Fibroblast of skin of right quadriceps (primary cell): ENCODE results near the gene TMEM178A.
"Not testable (repeated sequence)": the region's sequence is repeated elsewhere in the genome, so short reads cannot be mapped to it uniquely, and the experiment has no call there.

Experiments used
- DNase-seq: peaks from one replicate; pipeline ENCODE4 v3.0.0-alpha.2; 2013

TMEM178A gene

DNA sequence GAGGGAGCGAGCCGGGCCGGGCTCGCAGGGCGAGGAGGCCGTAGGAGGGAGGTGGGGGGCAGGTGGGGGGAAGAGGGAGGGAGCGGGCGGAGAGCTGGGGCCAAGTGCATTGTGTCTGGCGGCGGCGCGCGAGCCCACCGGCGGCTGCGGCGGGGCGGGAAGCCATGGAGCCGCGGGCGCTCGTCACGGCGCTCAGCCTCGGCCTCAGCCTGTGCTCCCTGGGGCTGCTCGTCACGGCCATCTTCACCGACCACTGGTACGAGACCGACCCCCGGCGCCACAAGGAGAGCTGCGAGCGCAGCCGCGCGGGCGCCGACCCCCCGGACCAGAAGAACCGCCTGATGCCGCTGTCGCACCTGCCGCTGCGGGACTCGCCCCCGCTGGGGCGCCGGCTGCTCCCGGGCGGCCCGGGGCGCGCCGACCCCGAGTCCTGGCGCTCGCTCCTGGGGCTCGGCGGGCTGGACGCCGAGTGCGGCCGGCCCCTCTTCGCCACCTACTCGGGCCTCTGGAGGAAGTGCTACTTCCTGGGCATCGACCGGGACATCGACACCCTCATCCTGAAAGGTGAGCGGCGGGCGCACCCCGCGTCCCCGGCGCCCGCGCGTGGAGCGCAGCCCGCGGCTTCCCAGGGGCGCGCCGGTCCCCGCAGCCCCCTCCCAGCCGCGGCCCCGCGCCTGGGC is at the start of gene TMEM178A:
TMEM178A (plus strand) TSS at position 107 of the 680 bp plus-strand sequence; CDS start at position 165, 58 bp downstream.
- no peak for DNase-seq

DNA sequence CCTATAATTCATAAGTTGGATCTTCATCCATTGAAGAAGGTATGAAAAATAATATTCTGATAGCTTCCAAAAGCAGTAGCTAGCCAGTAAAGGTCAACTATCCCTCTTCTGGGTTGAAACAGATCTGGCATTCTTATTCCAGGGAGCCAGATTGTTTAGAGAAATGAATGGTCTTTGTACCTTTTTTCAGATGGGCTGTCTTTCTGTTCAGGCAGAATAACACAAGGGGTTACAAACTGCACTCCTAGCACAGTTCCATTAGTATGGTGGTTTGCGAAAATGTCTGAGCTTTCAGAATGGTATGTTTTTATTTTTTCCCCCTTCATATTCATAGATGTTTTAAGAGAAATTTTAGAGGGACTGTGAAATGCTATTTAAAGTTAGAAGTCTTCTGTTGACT is 47.5 kb upstream of the TMEM178A start:
- DNase-seq, result no peak

DNA sequence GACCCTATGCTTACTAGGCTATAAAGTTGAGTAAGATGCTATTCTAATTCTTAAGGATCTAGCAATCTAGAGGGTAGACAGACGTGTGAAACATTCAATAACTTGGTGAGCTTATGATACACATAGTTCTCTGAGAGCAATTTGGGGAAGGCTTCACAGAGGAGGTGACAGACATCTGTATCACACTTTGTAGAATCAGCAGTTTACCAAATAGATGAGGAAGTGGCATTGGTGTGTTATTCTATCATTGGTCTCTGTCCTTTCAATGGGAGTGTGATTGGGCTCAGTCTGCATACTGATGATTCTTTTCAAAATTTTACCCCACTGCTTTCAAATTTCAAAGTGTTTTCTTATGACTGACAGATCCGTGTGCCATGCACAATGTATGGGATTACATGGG is 47.0 kb upstream of the TMEM178A start:
- no peak for DNase-seq

DNA sequence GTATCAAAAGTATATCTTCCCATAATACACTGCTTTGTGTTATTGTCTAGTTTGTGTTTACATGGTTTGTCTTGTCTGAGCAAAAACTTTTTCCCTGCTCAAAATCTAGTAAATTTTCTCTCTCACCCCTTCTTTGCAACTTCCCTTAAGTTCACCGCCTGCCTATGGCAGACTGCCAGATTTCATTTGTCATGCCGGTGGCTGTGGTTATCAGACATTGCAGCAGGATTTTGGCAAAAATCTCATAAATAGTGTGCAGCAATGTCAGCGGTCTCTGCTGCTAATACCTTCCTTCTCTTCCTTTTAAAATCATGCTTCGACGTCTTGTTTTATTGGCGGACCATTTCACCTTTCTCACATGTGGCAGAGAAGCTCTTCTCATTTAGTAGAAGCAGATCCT is 45.6 kb upstream of the TMEM178A start:
- peak; percentile 92 for DNase-seq

DNA sequence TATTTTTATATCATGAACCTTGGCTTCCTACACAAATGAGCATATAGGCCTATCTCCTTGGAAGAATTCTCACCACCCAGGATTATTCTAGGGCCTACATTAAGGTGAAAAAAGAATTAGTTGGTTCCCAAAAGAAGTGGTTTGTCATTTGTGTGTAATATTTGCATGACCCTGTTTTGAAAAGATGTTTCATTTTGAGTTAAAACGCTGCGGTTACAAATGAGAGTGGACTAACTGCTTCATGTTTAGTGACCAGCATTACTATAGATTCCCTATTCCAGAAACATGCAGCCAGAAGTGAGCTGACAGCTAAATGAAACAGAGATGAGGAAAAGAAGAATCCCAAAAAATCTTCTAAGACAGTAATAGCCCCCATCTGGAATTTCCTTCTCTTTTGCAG is 44.1 kb upstream of the TMEM178A start:
- no peak for DNase-seq

DNA sequence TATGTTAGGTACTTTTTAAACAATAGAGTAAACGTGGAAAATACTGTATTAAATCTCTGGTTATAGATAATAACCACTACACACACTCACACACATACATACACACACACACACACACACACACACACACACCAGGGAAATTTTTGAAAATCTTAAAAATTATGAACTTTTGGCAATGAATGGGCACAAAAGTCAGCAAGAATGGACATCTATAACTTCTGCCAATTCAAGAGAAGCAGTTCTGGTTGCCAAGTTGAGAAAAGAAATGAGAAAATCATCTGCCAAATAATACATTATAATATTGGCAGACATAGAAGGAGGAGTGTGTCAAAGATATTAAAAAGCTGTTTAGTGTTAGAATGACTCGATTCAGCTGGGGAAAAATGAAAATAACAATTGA is 42.9 kb upstream of the TMEM178A start:
- DNase-seq, result no peak

DNA sequence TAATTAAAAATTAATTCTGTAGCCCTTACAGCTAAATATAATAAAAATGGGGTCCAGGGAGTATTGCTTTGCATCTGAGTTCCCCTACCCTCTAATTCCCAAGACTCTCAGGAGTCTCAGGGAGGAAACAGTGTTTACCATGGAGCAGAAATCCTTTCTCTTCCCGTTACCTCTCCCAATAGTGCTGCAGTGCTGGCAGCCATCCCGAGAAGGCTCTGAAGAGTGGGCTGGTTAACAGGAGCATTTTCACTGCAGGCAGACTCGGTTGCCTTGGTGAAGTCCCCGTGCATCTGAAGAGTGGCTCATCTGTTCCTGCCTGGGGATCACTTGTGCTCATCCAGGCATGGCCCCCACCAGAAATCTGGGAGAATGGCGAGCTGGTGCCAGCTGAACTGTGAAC is 41.8 kb upstream of the TMEM178A start:
- no peak for DNase-seq

DNA sequence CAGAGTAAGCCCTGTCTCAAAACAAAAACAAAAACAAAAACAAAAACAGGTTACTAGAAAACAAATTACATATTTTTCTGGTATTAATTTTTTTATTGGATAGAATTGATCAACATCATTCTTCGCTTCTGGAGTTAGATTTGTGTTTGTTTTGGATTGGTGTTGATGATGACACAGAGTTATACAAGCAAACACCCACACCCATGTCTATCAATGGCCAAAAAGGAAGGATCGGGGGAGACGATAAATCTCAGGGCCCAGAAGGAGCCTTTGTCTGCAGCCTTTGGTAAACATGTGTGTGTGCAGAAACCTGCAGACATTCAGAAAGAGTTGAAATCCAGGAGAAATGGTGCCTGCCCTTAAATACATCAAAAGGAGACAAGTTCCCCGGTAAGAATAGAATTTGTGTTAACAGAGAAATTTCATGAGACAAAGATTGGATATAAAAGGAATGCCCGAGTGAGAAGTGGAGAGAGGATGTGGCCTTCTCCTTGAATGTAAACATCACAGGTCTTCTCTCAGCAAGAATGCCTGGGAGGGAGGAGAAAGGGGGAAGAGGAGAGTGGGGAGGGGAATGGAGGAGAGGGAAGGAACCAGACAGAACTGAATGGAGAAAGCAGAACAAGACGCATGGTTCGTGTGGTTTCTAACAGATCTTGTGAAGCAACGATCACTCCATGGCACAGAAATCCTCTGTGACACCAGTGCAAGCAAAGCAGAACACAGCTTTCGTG is 40.4 kb upstream of the TMEM178A start:
- DNase-seq, result peak; percentile 17

DNA sequence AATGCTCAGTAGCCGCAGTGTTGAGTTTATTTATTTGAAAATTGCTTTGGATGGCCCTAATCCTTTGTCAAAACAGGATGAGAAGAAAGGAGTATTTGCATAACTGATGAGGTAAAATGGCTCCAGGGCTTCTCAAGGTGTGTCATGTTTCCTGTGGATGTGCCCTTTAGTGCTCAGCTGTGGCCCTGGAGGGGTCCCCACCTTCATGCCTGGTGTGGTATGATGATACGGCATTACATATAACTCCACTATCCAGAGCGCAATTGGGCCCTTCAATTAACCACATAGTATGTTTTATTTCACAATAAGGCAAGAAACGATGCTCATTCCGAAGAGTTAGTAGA is 39.8 kb upstream of the TMEM178A start:
- DNase-seq, result no peak

DNA sequence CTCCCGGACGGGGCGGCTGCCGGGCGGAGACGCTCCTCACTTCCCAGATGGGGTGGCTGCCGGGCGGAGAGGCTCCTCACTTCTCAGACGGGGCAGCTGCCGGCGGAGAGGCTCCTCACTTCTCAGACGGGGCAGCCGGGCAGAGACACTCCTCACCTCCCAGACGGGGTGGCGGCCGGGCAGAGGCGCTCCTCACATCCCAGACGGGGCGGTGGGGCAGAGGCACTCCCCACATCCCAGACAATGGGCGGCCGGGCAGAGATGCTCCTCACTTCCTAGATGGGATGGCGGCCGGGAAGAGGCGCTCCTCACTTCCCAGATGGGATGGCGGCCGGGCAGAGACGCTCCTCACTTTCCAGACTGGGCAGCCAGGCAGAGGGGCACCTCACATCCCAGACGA is 37.4 kb upstream of the TMEM178A start:
- DNase-seq, result not testable (repeated sequence)

DNA sequence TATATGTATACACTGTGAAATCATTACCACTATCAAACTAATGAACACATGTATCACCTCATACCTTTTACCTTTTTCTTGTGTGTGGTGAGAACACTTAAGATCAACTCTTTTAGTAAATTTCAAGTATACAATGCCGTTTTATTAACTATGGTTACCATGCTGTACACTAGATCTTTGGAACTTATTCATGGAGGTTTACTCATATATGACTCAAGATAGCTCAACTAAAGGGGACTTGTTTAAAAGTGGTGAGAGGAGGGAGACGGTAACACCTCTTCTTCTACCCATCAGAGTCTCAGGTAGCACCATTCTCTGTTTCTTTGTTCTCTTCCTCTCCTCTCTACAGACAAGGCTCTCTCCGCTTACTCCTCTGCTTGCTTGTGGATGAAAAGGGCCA is 36.1 kb upstream of the TMEM178A start:
- DNase-seq, result no peak

DNA sequence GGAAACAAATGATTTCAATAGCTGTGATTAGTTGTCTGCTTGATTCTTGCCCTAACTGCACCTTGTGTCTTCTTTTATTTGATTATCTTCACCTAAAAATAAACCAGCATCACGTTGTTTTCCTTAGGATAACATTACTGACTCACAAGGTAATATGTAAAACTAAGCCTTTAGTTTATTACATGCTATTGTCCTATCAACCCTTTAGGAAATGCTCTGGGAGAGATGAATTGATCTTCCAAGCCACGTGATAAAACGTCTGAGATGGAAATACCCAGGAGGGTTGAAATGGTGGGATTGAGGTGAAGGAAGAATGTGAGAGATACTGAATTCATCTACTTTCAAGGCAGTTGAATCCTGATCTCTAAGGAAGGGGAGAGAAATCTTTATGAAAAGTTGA is 34.5 kb upstream of the TMEM178A start:
- DNase-seq, result no peak

DNA sequence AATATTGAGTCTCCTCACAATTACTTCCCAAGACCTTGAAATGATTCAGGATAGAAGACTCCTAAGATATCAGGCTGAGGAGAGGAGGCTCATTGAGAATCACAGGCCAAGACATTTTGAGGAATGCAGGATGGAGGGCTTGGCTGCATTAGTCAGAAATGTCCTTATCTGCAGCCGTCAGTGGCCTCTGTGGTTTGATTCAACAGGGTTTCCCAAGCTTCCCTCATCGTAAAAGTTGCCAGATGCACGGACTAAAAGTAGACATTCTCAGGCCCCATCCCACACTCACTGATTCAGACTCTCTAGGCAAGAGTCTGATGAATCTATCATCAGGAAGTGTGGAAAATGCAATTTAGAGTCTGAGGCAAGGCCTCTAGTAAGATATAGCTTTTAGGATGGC is 34.0 kb upstream of the TMEM178A start:
- peak; percentile 97 for DNase-seq

DNA sequence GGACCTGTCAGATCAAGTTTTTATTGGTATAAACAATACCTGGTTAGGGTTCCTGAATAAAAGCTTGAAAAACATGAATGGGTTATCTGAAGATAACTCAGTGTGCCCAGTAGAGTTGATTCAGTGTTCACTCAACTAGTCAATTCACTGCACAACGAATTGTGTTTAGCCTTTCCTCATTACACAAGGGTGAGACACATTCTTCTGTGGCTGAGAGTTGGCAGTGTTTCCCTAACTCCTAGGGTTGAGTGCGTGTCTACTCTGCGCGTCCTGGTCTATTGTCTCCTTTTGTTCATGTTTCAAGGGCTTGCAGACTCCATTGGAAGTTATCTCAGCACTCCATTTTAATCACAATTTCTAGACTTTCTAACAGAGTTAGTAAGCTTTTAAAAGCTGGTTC is 32.8 kb upstream of the TMEM178A start:
- DNase-seq, result peak; percentile 62

DNA sequence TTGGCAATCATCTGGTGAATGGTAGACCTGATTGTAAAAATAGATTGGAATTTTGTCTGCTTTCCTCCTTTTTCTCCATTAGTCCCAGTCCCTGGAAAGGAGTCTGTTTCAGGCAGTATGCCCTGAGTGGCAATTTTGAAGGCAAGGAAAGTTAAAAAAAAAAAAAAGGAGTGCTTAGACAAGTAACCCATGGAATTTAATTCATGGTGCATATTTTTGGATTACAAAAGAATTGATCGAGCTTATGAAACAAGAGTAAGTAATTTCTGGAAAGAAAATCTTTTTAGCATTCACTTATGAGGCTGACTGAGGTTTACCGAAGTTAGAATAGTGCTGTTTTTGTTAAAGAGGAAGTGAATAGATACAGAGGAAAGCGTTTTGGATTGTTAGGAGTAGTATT is 29.4 kb upstream of the TMEM178A start:
- no peak for DNase-seq

DNA sequence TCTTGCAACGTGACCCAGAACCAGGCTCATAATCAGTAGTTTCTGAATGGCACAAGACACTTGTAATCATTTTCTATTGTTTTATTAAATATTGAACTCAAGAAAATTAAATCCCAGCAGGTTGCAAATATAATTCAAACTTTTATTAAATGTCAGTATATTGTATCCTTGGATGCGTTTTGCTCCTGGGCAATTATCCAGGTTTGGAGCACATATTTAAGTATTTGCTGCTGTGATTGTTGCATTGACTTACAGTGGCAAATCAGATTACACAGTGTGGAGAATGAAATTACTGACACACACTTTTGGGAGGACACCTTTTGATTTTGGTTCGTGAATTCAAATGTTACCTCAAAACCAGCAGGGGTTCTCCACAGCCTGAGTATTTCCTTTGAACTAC is 27.1 kb upstream of the TMEM178A start:
- DNase-seq, result no peak

DNA sequence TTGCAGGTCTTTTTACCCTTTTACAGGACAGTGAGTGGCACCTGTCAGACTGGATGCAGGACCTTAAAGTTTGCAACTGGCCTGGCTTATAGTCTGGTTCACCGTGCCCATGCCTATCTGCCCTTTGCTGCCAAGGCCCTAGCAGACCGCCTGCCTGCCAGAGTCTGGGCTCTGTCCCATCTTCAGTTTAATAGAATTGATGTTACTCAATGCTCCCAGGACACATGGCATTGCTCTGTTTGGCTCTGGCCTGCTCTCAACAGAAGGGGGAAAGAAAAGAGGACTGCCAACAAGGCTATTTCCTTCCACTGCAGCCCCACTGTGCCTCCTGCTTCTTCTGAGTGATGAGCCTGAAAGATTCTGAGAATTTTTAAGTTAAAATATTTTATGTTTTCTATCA is 25.6 kb upstream of the TMEM178A start:
- no peak for DNase-seq

DNA sequence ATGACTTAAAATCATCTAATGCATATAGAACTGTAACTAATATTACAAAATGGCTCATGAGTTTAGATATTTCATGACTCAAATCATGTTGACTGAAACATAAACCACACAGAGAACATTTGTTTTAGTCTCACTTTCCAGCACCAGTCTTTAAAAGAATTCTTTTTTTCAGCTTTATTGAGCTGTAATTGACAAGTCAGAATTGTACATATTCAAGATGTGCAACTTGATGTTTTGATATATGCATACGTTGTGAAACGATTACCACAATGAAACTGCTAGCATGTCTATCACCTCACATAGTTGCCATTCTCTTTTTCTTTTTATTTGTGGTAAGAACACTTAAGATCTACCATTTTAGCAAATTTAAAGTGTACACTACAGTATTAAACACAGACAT is 25.0 kb upstream of the TMEM178A start:
- DNase-seq, result no peak

DNA sequence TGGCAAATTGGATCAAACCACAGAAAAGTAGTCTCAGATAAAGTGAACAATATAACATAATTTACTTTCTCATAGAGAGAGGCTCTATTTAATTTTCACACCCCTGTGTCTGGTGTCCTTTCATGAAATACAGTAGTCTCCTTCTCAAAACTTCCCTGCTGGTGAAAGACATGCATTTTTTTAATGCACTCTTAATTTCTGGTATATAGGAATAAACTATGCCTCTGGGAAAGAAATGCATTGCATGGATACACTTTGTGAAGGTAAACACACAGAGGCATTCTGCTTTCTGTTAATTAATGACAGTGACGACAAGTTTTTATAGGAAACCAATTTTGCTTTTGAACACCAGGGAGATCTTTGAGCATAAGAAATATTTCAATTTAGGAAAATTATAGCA is 24.1 kb upstream of the TMEM178A start:
- DNase-seq, result no peak

DNA sequence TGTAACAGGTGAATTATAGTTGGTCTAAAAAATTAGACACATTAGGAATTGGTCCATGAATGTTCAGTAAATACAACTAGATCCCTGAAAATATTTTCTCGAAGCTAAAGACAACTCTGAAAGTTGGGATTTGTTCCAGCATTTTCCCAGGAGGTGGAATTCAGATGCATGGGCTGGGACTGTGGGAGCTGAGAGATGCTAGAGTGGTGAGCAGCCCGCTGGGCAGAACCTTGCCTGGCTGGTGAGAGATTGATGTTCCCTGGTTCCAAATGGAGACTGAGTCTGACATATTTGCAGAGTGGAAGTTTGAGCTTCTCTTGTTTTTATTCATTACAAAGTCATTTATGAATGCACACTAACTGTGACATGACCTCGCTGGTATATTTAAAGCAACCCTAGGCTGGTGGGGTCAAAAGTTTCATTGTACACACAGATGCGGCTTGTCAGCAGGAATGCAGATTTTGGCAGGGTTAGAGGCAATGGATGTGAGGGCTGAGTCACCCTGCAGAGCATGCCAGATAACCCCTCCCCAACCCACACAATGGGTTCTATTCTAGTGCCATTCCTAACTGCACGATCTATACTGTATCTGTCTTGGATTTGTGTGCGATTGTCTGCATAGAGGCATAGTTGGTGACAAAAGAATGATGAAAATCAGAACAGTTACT is 23.5 kb upstream of the TMEM178A start:
- peak; percentile 88 for DNase-seq

DNA sequence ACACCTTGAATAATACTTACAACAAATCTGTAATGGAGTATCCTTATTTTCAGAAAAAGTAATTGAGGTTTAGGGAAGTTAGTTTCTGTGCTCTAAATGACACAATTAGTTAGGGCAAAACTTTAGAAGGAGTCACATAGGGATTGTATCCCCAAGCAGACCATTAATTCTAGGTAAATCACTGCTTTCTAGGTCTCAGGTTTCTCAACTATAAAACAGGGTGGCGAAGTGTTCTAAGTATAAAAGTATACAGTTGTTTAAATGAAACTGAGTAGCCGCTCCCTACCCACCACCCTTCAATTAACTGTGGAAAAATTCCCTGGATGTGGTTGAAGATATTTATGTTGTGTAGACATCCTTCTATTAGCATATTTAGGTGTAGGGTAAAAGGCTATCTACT is 19.9 kb upstream of the TMEM178A start:
- DNase-seq, result no peak

DNA sequence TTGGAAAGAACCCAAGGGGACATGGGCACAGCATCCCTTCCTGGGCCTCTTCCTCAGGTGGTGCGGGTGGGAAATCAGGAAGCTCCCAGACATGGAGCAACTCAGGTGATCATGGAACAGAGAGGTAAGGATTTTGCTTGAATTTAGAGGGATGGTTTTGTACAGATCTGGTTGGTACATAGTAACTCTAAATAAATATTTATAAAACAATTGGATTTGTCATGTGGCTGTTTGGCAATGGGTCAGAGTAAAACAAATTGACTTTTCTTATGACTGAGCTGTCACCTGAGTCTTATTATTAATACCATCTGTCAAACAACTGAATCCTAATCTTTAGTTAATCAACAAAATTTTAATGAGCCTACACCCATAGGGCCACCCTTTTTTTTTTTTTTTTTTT is 19.4 kb upstream of the TMEM178A start:
- DNase-seq, result no peak

DNA sequence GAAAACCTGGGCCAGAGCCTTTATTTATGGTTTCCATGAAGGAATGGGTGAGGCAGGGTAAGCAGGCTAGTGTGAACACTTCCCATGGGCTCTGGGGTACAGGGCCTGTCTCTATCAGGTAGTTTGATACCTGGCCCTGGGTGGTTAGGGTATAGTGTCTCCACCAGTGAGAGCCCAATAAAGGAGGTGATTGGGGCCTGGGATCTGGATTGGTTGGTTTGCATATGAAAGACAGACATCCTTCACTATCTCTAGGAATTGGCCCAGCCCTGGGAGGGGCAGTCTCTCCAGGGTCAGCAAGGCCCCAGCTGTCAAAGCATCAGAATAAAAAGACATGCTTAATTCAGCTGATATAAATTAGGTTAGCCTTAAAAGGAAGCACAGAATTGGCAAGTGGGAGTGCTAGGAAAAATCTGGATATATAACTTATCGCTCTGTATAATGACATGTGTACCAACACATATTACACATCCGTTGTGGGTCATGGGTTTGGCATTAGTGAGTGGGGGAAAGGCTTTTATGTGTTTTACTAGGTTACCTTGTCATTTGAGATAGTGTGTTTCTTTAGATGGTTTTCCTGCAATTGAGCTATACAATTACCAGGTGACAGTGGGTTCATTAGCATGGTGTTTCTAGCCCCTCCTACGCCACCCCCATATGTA is 18.5 kb upstream of the TMEM178A start:
- DNase-seq, result no peak

DNA sequence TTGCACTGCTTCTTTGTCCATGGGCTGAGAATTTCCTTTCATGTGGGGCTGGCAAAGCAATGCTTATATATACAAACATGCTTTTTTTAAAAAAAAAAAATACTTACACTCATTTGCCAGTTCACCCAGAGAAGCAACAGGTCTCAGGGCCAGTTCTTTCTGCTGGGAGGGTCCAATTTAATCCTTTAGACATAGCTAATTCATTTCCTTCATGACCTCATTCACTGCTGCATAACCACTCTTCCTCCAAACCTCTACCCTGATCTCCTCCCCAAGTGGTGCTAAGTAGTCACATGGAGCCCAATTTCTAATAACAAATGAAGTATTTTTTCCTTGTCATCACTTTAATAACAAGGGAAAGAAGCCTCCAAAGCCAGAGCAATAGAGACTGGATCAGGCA is 17.1 kb upstream of the TMEM178A start:
- no peak for DNase-seq
